ENCODE measurements around the gene CPAMD8.
"Not testable (repeated sequence)": the region's sequence is repeated elsewhere in the genome, so short reads cannot be mapped to it uniquely, and the experiment has no call there.

CPAMD8 gene

DNA sequence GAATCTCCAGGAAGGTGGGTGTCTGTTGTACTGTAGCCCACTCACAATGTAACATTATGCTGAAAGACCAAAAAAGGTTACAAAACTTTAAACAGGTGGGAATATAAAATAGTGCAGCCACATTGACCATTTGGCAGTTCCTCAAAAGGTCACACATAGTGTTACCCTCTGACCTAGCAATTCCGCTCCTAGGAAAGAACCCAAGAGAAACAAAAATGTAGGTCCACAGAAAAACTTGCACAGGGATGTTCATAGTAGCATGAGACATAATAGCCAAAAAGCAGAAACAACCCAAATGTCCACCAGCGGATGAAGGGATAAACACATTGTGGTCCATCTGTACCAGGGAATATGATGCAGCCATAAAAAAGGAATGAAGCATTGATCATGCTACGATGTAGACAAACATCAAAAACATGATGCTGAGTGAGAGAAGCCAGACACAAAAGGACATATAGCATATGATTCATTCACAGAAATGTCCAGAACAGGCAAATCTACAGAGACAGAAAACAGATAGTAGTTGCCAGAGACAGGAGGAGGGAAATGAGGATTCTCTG, 27.9 kb downstream of the CPAMD8 start:
- no peak for DNase-seq

DNA sequence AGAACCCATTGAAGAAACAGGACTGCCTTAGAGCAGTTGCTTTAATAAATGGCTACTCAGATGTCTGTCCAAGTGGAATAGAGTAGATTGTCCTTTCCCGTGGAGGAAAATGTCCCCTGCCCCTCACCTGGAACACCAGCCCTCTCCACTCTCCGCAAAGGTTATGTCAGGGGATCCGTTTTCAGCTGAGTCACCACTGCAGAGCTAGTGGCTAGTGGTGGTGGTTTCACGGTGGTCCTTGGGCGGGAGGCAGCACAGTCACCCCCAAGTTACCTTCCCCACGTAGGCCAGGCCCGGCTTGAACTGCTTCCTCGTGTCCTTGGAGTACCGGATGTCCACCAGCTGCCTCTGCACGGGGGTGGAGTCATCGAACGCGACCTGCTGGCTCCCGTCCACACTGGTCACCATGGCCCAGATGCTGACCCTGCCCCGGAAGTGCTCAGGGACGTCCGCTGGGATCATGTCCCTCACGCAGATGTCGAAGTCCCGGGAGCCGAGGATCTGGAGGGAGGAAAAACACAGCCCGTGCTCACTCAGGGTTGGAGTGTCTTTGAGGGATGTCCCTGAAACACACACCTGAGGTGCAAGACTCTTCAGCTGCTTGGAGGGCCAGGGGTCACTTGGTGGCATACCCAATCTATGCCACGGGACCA, 29.6 kb downstream of the CPAMD8 start:
- not testable (repeated sequence) for DNase-seq

DNA sequence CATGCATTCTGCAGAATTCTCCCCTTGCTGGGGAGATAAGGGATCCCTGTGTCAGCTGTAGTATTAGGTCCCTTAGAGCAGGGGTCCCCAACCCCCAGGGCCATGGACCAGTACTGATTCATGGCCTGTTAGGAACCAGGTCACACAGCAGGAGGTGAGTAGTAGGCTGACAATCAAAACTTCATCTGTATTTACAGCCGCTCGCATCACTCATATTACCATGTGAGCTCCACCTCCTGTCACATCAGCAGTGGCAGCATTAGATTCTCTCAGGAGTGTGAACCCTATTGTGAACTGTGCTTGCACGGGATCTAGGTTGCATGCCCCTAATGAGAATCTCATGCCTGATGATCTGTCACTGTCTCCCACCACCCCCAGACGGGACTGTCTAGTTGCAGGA, 37.9 kb downstream of the CPAMD8 start:
- no peak for DNase-seq

DNA sequence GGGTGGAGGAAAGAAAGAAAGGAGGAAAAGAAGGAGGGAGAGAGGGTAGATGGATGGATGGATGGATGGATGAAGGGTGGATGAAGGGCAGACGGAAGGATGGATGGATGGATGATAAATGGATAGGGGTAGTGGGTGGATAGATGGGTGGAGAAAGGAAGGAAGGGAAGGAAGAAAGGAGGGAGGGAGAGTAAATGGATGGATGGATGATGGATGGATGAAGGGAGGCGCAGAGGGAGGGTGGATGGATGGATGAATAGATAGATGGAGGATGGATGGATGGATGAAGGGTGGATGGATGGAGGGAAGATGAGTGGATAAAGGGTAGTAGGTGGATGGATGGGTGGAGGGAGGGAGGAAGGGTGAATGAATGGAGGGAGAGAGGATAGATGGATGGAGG, 41.2 kb downstream of the CPAMD8 start:
- no peak for DNase-seq

DNA sequence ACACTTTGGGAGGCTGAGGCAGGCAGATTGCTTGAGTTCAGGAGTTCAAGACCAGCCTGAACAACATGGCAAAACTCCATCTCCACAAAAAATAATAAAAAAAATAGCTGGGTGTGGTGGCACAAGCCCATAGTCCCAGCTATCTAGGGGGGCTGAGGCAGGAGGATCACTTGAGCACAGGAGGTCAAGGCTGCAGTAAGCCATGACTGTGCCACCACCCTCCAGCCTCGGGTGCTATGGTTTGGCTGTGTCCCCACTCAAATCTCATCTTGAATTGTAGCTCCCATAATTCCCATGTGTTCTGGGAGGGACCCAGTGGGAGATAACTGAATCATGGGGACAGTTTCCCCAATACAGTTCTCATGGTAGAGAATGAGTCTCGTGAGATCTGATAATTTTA, 44.0 kb downstream of the CPAMD8 start:
- DNase-seq, result not testable (repeated sequence)

DNA sequence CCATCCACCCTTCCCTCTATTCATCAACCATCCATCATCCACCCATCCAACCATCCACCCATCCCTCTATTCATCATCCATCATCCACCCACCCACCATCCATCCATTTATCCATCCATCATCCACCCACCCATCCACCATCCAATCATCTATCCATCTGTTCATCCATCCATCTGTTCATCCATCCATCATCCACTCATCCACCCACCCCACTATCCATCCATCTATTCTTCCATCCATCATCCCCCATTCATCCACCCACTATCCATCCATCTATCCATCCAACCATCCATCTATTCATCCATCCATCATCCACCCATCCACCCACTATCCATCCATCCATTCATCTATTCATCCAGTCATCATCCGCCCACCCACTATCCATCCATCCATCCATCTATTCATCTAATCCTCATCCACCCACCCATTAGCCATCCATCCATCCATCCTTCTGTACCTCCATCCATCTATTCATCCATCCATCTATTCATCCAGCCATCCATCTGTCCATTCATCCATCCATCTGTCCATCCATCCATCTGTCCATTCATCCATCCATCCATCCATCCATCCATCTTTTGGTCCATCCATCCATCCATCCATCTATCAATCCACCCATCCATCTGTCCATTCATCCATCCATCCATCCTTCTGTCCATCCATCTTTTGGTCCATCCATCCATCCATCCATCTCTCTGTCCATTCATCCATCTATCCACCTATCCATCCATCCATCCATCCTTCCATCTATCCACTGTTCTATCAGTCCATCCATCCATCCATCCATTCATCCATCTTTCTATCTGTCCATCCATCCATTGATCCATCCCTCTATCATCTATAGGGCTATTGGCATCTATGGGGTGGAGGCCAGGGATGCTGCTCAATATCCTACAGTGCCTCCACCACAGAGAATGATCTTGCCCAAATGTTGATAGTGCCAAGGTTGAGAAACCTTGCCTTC, 47.5 kb downstream of the CPAMD8 start:
- DNase-seq, result no peak

DNA sequence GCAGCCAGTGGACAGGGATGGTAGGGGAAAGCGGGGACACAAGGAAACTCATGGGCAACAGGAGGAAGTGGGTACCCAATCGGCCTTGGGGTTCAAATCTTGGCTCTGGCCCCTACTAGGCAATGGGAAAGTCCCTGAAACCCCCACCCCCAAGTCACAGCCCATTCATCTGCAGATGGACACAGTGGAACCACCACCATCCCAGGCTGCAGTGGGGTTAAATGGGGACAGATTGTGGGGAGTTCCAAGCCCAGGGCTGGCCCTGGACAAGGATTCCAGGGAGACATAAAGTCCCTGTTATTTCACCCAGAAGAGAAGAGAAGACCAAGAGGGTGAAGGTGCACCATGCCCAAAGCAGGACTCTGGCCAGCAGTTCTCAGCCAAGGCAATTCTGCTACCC, 48.5 kb downstream of the CPAMD8 start:
- no peak for DNase-seq

DNA sequence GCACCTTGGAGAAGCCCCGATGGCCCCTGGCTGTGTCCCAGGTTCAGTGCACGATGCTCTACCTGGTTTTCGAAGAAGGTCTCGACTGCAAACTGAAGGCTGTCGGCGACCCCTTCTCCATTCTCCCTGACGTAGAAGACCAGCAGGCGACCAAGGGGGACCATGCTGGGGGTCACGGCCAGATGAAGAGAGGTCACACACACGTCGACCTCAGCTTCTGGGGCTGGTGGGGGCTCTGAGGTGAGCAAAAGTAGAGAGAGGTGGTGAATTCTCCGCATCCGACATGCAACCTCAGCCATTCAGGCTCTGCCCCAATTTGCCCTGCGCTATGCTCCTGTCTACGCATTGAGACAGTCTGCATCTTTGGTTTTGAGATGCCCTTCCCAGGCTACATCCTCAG, 49.3 kb downstream of the CPAMD8 start:
- no peak for DNase-seq

DNA sequence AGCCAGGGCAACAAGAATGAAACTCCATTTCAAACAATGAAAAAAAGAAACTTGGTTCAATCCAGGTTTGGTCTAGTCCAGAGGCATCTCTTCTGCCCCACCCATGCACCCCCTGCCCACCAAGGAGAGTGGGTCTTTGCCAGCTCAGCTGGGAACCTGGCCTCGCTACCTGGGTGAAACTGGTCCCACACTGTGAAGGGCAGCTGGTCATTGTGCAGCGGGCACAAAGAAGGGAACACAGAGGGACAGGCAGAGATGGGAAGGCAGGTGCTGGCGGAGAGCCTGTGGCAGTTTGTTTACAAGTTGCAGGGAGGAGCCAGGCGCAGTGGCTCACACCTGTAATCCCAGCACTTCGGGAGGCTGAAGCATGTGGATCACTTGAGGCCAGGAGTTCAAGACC, 50.2 kb downstream of the CPAMD8 start:
- no peak for DNase-seq

DNA sequence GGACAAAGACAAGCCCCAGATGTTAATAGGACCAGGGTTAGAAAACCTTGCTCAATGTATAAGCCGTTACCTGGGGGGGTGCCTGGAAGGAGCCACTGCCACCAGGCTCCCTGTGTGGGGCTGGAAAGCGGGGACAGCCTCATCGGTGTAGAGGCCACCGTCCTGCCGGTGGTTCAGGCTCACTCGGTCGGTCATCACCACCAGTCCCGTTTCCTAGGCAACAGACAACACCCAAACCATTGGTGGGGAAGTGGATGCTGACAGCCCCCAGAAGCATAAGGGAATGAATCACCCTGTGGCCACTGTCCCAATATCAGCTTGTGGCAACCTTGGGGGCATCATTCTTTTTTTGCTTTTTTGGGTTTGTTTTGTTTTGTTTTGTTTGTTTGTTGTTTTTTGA, 55.8 kb downstream of the CPAMD8 start:
- no peak for DNase-seq

DNA sequence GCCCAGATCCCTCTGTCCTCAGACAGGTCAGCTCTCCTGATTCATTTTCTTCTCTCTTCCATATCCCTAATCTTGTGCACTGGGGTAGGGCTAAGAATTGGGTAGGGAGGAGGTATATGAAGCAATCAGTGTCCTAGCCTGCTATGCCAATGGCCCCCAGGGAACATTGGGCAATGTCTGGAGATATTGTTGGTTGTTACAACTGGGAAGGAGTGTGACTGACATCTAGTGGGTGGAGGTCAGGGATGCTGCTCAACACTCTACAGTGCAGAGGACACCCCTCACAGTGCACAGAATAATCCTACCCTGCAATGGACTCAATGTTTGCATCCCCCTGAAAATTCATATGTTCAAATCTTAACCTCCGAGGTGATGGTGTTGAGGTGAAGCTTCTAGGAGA, 57.5 kb downstream of the CPAMD8 start:
- no peak for DNase-seq

DNA sequence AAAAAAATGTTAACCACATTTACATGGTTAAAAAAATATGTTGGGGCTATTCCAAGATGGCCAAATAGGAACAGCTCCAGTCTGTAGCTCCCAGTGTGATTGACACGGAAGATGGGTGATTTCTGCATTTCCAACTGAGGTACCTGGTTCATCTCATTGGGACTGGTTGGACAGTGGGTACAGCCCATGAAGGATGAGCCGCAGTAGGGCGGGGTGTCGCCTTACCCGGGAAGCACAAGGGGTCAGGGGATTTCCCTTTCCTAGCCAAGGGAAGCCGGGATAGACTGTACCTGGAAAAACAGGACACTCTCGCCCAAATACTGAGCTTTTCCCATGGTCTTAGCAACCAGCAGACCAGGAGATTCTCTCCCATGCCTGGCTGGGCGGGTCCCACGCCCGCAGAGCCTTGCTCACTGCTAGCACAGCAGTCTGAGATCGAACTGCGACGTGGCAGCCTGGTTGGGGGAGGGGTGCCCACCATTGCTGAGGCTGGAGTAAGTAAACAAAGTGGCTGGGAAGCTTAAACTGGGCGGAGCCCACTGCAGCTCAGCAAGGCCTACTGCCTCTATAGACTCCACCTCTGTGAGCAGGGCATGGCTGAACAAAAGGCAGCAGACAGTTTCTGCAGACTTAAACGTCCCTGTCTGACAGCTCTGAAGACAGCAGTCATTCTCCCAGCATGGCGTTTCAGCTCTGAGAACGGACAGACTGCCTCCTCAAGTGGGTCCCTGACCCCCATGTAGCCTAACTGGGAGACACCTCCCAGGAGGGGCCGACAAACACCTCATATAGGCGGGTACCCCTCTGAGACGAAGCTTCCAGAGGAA, 65.4 kb downstream of the CPAMD8 start:
- peak; percentile 4 for DNase-seq

DNA sequence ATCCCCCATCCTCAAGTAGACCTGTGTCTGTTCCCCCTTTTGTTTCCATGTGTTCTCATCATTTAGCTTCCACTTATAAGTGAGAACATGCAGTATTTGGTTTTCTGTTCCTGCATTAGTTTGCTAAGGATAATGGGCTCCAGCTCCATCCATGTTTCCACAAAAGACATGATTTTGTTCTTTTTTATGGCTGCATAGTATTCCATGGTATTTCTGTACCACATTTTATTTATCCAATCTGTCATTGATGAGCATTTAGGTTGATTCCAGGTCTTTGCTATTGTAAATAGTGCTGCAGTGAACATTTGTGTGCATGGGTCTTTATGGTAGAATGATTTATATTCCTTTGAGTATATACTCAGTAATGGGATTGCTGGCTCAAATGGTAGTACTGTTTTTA, 68.3 kb downstream of the CPAMD8 start:
- not testable (repeated sequence) for DNase-seq

DNA sequence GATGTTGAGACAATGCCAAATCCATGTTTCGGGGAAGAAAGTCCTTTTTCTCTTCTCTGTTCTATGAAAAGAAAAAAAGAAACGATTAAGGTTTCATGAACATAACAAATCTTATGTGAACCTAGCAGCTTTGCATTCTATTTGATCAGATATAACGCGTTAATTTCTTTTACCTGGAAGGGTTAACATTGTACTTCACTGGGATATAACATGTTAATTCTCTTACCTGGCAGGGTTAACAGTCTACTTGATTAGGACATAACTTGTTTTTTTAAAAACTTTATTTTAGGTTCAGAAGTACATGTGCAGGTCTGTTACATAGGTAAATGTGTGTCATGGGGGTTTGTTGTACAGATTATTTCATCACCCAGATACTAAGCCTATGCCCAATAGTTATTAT, 68.8 kb downstream of the CPAMD8 start:
- DNase-seq, result no peak

DNA sequence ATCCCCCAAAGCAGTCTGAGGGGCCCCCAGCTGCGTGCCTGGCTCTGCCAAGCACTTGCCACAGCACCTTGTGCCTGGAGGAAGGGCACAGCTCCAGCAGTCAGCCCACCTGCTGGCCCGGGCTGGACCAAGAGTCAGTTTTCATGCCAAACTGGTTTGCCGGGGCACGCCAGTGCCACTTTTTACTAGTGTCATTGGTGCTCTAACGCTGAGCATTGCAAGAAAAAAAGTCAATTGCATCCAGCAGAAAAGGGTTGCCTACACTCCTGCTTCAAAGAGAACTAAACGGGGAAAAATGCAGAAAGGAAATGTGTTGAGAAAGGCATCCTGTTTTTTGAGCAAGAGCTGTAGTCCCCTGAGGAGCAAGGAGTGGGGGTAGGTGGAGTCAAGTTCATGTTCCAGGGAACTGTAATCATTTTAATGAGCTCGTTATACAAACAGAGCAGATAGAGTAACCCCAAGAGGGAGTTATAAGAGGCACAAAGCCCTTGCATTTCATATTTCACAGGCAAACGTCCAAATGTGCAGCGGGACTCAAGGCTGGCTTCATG, 69.4 kb downstream of the CPAMD8 start:
- DNase-seq, result no peak

DNA sequence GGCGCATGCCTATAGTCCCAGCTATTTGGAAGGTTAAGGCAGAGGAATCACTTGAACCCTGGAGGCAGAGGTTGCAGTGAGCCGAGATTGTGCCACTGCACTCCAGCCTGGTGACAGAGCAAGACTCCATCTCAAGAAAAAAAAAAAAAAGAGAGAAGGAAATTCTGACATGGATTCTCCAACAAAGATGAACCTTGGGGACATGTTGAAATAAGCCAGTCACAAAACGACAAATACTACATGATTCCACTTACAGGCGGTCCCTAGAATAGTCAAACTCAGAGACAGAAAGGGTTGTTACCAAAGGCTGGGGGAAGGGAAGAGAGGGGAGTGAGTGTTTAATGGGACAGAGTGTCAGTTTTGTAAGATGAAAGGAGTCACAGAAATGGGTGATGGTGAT, 71.4 kb downstream of the CPAMD8 start:
- no peak for DNase-seq

DNA sequence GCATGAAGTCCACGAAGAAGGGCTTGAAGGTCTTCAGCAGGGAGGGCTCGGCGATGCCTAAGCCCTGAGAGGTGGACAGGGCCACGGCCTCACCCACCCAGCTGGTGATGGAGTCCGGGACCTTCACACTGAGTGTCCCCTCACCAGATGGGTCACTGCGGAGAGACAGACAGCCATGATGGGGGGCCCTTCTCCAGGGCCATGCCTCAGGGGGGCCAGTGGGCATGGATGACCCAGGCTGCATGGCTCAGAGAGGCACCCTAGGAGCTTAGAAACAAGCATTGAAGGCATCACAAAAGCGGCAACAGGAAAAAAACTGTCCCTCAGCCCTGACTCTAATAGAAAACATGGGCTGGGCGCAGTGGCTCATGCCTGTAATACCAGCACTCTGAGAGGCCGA, 74.6 kb downstream of the CPAMD8 start:
- DNase-seq, result no peak

DNA sequence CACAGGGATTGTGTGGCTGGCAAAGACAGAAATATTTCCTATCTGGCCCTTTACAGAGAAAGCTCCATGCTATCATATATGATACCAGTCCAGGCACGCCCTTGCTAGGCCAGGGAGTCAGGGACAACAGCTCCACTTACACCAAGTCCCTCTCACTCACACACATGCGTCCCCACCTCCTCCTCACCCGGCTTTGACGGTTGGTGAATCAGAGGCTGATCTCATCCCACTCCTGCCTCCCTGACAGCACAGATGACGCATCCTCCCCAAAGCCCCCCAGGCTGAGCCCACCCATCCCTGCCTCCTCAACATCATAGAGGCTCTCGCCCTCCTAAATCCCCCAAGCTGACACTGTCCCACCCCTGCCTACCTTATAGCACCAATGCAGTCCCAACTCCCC, 75.1 kb downstream of the CPAMD8 start:
- no peak for DNase-seq

DNA sequence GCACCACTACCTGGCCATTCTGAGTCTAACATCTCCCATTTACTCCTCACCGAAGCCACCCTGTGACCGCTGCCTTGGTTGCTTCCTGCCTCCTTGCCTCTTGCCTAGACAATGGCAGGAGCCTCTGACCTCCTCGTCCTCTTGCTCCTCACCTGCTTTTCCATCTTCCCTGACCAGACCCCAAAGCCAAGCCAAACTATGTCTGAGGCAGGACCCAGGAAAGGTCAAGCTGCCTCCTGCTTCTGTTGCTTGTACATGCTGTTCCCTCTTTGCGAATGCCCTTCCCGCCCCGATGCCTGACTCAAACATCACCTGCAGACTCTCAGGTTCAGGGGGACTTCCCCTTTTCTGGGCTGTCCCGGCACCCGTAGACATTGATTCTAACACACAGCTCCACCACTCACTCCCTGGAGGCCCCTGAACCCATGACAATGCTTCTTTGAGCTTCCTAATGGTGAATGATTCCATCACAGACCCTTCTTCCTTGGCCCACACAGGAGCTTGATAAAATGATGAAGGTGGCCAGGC, 77.0 kb downstream of the CPAMD8 start:
- no peak for DNase-seq

DNA sequence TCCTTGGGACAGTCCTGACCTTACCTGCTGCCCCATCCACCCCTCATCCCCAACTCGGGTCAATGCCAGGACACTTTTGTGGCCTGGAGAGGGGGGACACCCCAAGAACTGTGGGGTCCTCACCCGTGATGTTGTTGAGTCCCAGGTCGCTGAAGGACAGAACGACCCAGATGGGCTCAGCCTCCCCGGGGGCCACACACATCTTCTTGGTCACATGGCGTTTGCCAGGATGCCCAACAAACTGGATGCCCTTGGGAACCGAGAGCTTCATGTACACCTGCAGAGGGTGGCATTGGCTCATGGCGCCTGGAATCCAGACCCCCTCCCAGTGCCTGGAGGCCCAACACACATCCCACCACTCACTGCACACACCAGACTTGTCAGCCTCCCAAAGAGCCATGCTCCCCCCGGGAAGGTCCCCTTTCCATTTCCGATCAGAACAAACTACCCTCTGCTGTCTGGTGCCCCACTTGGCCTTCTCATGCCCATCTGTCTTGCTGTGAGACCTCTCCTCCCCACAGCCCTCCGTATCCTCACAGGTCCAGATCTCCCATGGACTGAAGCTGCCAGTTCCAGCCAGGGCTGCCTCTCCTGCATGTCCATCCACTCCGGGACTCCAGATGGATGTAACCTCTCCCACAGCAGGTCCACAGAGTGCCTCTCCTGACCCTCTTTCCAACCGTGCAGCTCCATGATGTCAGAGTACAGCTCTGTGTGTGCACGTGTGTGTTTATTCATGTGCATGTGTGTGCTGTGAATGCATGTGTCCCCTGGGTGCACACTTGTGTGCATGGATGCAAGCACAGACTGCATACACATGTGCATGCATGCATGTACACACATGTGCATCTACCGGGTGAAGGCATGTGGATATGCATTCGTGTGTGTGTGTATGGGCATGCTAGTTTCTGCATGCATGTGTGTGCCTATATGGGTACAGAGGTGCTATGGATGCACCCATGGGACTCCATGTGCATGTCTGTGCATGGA, 79.4 kb downstream of the CPAMD8 start:
- no peak for DNase-seq

All from fibroblast of skin of scalp (primary cell).